Measurements from ENCODE around the gene FAM222A. TPM values are rescaled to one million over a fixed set of nuclear protein-coding genes. Genes with fewer than 3 reads are reported as not detected.

FAM222A gene
- total RNA-seq, 1 experiment from 2014 or later, result 4.2 TPM

DNA sequence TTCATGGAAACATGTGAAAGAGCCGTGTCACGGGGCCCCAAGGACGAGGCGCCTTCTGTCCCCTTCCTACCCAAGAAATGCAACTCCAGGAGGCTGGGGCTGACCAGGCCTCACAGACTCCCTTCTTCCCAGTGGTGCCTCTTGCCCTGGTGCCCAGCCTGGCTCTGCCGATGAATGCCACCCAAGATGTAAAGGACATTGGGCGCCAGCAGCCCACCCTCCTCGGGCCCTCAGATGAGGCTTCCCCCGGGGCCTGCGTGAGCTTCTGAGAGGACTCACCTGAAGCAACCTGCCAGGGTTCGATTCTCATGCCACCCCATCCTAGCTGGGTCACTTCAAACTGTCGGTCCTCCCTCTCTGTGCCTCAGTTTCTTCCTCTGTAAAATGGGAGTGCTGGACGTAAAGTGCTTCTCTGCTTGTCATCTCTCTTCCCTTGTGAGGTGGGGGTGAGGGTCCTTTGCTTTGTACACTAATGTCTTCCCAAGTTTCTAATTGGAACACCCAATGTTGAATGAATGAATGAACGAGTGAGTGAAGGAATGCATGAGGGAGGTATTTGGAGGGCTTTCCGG is 10.8 kb downstream of the FAM222A start:
- no peak for DNase-seq (ENCODE audit: low spot score)

DNA sequence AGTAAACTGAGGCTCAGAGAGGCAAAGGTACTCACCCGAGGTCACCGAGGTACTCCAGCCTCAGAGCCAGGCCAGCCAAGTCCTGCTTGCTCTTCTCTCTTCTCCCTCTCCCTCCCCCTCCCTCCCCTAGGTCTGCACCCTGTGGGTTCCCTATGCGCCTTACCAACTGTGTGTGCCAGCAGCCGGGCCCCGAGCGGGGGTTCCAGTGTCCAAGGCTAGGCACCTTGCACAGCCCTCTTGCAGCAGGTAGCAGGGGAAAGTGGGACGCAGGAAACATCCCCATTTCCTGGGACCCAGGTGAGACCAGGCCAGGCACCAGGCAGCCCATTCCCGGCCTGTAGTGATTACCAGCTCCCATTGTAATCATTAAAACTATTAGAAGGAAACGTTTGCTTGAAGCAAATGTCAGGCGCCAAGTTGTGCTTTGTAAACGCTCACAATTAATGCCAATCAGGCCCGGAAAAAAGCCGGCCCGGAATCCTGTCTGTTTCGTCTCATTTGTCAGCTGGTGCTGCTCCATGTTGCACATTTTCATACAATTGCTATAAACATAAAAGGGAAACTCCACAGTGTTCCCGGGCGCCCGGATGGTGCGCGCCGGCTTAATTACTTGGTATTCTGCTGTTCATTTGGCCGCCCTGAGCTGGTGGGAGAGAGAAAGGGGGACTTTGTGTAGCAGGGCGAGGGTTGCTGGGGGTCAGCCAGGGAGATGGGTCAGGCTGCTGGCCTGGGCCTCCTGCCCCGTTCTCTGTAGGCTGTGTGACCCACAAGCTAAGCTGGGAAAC is 11.9 kb downstream of the FAM222A start:
- no peak for DNase-seq (ENCODE audit: low spot score)

DNA sequence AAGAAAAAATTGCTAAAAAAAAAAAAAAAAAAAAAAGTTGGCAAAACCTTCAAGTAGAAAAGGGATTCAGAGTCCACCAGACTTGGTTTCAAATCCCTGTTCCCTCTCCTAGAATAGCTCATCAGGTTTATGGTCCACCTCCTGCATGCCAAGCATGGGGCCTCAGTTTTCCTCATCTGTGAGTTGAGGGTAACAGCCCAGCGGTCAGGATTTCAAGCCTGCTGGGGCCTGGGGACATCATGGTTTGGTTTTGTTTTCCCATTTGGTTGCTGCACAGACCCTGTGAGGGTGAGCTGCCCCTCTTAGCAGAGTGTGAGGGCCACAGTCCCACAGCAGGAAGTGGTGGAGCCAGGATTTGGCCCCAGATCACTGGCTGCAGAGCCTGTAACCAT is 12.5 kb downstream of the FAM222A start:
- no peak for DNase-seq (ENCODE audit: low spot score)

DNA sequence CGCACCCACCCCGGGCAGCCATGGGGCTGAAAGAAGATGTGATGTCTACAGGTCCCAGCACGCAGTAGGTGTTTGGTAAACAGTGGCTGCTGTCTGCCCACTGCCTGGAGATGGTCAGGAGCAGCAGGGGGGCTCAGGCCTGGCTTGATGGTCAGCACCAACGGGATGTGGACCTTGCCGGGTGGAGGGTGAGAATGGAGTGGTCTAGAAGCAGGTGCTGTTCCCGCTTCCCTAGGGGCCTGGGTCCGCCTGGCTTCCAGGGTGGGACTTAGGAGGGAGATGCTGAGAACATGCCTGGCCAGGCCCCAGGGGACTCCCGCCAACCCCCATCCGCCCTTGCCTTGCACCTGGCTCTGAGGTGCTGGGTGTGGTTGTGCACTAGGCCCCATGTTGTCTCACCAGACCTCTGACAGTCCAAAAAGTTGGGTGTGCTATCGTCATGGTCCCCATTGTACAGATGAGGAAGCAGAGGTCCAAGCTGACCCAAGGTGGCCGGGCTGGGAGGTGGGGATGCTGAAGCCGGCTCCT is 12.9 kb downstream of the FAM222A start:
- no peak for DNase-seq (ENCODE audit: low spot score)

DNA sequence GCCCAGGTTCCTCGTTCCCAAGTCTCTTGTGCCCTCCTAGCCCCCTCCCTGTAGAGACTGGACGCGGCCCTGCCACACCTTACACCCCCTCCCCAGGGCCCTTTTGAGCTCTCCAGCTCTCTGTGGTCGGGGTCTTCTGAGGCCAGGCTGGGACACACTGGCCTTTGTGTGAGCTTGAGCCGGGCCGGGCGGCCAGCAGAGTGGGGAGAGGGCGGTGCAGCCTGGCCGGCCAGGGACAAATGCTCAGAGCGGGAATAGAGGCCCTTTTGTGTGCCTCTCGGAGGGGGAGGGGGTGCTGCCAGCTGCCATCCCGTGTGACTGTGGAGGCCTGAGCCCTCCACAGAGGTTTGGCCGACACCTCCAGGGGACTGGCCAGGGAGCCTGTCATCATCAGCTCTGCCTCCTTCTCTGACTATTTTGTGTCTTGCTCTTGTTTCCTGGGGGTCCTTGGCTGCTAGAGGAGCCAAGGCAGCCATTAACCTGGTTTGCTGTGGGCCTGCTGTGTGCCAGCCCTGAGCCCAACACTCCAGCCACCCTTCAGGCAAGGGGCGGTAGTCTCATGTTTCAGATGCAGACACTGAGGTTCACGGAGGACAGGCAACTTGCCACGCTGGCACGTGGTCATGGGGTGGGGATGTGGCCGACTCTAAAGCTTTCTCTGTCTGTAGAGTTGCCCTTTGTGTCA is 13.6 kb downstream of the FAM222A start:
- no peak for DNase-seq (ENCODE audit: low spot score)

DNA sequence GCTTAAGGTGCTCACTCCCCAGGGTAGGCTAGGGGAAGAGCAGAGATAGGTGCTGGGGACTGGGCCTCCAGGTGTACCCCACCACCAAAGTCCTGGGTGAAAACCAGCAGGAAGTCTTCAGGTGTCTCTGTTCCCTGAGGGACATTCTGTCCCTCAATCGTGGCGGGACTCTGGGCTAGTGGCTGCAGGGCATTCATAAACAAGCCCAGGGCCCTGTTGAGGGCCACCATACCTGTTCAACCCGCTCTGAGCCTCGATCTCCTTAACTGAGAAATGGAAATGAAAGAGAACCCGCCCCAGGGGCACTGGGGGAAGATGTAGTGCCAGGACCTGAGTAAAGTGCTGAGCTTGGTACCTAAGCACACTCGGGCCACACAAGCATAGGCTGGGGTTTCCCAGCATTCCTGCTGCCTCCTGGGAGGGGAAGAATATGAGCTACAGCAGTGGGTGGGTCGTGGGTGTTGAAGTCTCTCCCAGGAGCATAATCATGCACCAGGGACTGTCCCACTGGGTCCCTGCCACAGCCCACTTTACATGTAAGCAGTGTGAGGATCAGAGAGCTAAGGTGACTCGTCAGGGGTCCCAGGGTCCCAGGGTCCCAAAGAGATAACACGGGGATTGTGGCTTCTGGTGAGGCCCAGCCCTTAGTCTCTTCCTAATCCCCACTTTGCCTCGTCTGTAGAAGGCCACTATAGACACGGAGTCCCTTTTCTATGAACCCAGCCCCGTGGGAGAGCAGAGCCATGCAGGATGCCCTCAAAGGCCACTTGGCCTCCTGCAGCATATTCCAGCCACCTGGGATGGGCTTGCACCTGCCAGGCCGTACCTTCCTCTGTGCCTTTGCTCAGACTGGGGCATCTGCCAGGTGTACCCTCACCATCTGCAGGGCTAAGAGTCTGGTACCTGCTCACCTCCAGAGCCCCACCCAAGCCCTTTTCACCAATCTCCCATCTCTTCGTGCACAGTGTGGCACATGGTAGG is 14.4 kb downstream of the FAM222A start:
- DNase-seq (ENCODE audit: low spot score), result no peak

DNA sequence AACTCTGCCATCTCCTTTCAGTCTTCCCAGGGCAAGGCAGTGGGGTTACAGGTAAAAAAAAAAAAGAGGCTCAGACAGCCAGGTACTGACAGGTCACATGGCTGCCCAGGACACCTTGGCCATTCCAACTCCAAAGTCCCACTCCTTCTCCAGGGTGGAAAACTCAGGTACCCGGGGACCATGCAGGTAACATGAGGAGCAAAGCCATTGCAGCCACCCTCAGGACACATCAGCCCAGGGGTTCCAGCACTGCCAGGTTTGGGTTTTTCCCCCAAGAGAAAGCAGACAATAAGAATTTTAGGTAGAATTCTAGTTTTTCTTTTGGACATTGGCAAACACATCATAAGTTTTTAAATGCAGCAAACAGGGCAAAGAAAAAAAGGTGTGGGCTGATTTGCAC is 15.3 kb downstream of the FAM222A start:
- no peak for DNase-seq (ENCODE audit: low spot score)

DNA sequence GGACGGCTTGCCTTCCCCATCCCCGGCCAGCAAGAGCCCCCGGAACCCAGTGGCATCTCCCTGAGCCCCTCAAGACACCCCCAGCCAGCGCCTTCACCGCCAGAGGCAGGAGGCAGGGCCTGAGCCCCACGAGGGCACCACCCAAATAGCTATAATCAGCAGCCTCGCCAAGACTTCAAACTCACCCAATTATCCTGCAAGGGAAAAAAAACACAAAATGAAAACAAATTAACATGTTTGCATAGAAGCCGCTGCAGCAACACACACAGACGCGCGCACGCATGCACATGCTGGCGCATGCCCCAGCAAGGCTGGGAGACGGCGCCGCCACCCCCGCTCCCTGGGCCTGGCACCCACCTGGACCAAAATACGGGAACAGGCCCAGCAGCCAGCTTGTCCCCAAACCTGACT is 15.8 kb downstream of the FAM222A start:
- DNase-seq (ENCODE audit: low spot score), result no peak

DNA sequence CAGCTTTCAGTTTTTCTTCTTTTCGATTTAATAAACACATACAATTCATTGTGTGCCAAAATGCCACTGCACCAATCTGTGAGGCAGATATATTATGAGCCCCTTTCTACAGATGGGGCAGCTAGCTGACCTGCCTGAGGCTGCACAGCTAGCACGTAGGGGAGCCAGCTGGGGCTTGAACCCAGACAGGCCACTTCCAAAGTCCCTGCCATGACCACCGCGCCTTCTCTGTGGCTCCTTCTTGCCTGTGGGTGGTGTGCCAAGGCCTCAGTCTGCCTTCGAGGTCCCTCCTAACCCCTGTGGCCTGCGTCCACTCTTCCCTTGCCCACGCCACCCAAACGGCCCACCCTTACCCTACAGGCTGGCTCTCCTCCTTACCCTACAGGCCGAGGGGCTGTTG is 16.2 kb downstream of the FAM222A start:
- DNase-seq (ENCODE audit: low spot score), result no peak

DNA sequence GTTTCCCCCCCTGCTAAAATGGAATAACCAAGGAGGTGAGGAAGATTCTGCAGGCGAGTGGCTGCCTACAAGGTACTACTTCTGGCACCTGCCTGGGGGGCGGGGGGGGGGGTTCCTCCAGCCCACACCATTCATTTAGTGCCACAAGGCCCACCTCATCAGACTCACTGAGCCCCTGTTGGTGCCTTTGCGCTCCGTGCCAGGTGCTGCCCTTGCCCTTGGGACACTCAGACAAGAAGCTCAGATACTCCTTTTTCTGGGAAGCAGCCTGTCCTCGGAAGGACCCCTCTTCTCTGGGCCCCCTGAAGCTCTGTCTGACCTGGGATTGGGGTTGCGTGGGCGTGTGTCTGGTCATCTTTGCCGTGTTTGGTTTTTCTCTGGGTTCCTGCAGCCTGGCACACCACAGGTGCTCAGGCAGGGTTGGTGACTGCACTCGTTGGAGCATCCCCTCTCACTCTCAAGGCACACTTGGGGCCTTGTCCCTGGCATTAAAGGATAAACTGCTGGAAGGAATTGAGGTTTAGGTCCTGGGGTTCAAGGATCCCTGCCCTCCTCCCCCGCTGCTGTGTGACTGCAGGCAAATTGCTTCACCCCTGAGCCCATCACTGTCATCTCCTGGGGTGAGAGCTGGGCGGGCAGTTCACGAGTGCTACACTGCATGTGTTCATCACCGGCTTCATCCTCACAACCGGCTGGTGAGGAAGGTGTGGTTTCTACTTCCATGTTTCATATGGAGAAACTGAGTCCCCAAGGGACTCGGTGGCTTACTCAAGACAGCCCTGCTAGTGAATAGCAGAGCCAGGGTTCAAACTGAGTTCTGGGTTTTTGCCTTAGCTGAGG is 16.9 kb downstream of the FAM222A start:
- DNase-seq (ENCODE audit: low spot score), result no peak

DNA sequence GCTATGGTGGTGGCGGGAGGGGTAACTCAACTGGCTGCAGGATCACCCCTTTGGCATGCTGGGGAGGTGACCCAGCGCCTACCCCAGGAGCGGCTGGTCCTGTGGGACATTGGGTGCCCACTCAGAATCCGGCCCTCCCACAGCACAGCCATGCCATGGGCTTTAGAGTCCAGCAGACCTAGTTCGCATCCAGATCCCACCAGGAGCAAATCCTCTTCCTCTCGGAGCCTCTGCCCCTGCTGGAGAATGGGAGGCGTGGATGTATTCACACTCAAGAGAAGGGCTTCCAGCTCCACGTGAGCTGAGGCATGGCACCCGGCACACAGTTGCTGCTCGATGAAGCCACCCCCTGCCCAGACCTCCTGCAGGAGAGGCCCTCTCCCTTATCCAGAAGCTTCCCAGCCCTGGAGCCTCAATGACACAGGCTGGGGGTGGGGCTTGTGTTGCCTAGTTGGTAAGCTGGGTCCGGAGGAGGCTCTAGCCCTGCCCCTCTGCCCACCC is 17.7 kb downstream of the FAM222A start:
- no peak for DNase-seq (ENCODE audit: low spot score)

DNA sequence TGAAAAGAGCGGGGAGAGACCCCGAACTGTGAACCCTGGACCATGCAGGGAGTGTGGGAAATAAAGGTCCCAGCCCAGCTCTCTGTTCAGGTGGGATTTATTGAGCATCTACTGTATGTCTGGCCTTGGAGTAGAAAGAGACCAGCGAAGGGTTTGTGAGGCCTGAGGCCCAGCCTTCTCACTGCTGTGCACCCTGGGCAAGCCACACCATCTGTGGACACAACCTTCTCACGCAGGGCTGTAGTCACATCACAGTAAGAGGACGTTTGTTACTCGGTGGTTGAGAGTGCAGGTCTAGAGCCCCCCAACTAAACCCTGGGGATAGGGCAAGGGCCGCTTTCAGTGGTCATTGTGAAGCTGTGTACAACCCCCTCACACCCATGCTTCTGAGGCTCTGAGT is 18.2 kb downstream of the FAM222A start:
- DNase-seq (ENCODE audit: low spot score), result no peak

DNA sequence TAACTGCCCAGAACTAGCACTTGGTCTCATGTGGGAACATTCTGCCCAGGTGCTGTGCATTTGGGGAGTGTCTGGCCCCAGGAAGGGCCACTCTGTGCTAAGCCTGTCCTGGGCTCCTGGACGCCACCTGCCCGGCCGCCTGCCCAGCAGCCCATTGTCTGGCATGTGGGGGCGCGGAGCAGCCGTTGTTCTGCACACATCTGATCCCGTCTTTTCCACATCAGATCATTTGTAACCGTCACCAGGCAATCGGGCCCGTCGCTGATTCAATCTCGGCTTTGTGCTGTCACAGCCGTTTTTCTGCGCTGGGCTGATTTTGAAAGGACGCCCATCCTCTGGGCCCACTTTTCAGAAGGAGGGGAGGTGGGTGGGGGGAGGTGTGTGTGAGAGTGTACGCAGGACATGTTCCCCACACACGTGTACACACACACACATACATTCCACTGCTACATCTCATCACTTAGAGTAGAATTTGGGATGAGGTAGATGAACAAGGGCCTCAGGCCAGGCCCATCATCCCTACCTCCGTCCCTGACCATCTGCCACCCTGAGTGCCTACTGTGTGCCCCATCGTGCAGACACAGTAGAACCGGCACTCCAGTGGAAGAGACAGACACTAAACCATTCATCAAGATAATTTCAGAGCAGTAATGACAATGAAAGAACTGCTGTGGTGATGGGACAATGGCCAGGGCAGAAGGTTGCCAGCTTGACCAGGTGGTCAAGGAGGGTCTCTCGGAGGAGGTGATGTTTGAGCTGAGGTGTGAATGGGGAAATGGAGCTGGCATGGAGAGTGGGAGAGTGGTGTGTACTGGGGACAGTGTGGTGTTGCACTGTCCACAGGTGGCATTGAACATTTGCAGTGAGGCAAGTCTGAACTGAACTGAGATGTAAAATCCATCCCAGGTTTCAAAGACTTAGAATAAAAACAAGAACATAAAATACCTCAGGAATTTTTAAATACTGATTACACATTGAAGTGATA is 19.0 kb downstream of the FAM222A start:
- DNase-seq (ENCODE audit: low spot score), result no peak

DNA sequence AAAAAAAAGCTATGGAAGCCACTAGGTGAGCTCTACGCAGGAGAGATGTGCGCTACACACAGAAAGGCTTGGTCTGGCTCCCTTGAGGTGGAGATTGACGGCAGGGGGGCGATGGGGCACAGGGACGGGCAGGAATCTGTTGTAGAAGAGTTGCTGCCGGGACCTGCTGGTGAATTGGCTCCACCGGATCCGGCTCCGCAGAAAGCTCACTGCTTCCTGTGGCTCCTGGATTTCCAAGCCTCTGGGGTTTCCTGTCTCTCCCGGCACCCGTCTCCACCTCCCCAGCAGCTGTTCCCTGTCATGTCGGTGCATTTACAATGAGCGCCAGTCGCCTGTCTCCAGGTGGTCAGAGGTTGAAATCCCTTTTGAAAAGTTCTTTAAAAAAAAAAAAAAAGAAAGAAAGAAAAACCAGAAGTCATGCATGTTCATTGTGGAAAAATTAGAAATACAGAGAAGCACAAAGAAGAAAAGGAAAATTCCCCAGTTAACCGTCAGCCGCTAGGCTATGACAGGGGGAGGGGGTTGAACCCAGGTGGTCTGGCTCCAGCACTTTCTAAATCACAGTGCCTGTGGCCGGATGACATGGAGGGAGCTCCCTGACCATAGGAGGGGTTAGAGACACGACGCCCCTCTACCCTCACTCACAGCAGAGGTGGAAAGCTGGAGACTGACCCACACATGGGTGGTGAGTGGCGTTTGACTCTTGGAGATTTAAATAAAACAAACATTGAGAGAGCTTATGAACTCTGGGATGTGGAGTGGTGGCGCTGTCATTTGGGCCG is 20.8 kb downstream of the FAM222A start:
- no peak for DNase-seq (ENCODE audit: low spot score)

DNA sequence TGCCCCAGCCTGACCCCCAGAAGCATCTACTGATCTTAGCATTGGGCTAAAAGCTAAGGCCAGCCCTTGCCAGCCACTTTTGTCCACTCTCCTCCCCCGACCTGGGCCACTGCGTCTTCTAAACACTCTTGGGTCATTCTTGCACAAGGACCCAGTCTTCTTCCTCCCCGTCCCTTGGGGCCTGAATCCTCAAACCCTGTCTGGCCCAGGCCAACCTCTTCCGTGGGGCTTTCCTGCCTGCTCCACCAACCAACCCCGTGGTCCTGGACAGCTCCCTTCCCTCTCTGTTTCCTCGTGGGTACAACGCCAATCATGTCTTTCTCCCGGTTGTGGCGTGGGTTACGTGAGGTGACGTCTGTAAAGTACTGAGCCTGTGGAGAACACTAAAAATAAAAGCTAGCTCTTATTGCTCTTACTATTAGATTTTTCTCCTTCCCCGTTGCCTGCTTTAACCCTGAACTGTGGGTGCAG is 21.5 kb downstream of the FAM222A start:
- DNase-seq (ENCODE audit: low spot score), result no peak

DNA sequence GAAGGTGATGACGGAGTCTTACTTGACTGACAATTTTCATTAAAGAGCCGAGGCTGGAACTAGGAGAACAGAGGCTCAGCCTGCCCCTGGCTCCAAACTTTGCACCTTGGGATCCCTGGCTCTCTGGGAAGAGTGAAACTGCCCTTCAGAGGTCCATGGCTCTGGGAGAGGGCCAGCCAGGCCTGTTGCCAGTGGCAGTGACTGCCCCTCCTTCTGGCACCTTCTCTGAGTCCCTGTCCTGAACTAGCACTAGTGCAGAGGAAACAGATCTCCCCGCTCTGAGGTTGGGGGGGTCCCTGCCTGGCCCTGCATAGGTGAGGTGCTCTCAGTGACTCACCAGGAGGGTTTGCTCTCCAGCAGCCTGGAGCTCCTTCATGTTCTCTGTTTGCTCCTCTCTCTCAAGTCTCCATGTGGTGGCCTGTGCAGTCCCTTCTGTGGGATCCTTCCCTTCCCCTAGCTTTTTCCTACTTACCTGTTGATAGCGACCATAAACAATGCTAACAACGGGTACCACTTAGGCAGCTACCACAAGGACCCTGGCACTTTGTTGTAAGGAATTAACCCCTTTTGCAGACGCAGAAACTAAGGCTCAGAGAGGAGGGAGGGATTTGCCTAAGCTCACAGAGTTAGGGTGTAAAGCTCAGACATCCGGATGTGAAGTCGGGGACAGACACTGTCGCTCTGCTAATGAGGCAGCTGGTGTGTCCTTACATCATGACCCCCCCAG is 22.4 kb downstream of the FAM222A start:
- no peak for DNase-seq (ENCODE audit: low spot score)

DNA sequence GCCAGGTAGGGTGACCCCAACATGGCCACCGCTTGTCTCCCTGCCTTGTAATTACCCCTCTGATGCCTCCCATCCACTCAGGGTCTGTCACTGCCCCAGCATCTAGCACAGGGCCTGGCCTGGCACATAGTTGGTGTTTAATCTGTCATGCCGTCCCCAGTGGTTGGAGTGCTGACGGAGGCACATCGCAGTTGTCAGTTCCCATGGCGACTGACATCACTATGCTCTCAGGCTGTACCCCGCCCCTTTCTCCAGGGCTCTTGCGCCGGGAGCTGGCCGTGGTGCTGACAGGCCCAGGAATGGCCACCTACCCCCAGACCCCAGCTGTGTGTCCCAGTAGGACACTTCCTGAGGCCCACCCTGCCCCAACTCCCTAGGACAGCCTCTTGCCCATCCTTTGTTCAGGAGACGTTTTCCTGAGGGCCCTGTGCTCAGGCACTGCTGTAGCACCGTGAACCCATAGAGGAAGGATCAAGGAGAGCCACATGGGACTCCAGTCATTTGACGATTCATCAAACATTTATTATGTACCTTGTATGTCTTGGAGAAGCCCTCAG is 23.0 kb downstream of the FAM222A start:
- peak; percentile 10 for DNase-seq (ENCODE audit: low spot score)

Measured in A172 (cell line).